ENCODE results near the gene POLL. TPM values are rescaled to one million over a fixed set of nuclear protein-coding genes. Genes with fewer than 3 reads are reported as not detected.

Gene POLL
- total and polyA plus RNA-seq, 7 experiments from 2014 or later: 16.4 to 65.8 (median 36.1) TPM

GRCh38 chr10:101576211-101576863 is 11.7 kb downstream of the POLL start:
- ATAC-seq: no peak
- intact Hi-C loops (cut with micrococcal nuclease): no loop called here
- POLR2A ChIA-PET: no interaction called here

GRCh38 chr10:101575580-101576210 is 12.4 kb downstream of the POLL start:
- peak overlapping the region in 2 of 9 donors; percentile 33 to 38 for H3K27ac Mint-ChIP-seq
- ChIA-PET POLR2A (no interaction called here), CTCF (interaction anchor here (0.7 kb wide), 1 partner anchor 795 kb away, joined by 4 read pairs; no protein-coding TSS in a partner anchor)
- Histone ChIP-seq H3K4me3 (ENCODE audit: low read length) (no peak overlapping the region), H3K27ac (ENCODE audit: low read depth, low read length) (no peak overlapping the region), H3K27me3 (ENCODE audit: control insufficient read depth in 2 of 2, insufficient read depth in 2 of 2, low read length in 2 of 2) (no peaks in the 10 kb centered on the region), H3K4me1 (ENCODE audit: control insufficient read depth in 2 of 2, insufficient read depth in 2 of 2, low read length in 2 of 2) (peaks cover under 1 to 3% of the 10 kb centered on the region in 2 donors), H3K9me3 (ENCODE audit: control insufficient read depth in 2 of 3, low read length in 3 of 3) (no peaks in the 10 kb centered on the region), H3K36me3 (ENCODE audit: control insufficient read depth in 2 of 3, insufficient read depth in 3 of 3, low read length in 3 of 3) (peaks cover 0 to 42% (median 0%) of the 10 kb centered on the region in 3 experiments)
- H3K9me3 Mint-ChIP-seq: peaks cover 0 to 2% (median 0%) of the 10 kb centered on the region in 11 donors
- intact Hi-C loops (cut with micrococcal nuclease): no loop called here
- peaks cover 0 to 13% (median 0%) of the 10 kb centered on the region in 5 donors for H3K36me3 Mint-ChIP-seq
- peaks cover 0 to 7% (median 0%) of the 10 kb centered on the region in 7 donors for H3K4me1 Mint-ChIP-seq
- no peaks in the 10 kb centered on the region for H3K27me3 Mint-ChIP-seq
- no peak for DNase-seq
- ATAC-seq: no peak
- H3K4me3 Mint-ChIP-seq: no peak overlapping the region

More at GRCh38 chr10:101576211-101576863, 11.7 kb downstream of the POLL start:
- no peaks in the 10 kb centered on the region for H3K4me1 ChIP-seq (ENCODE audit: control insufficient read depth in 2 of 2, insufficient read depth in 2 of 2, low read length in 2 of 2)
- DNase-seq: no peak
- no peak overlapping the region for H3K27ac ChIP-seq (ENCODE audit: low read depth, low read length)
- Mint-ChIP-seq H3K27me3 (no peaks in the 10 kb centered on the region), H3K4me1 (peaks cover 0 to 4% (median 0%) of the 10 kb centered on the region in 7 donors), H3K27ac (peak overlapping the region in 1 of 9 donors; percentile 33), H3K36me3 (peaks cover 0 to 13% (median 0%) of the 10 kb centered on the region in 5 donors), H3K9me3 (peaks cover 0 to 2% (median 0%) of the 10 kb centered on the region in 11 donors), H3K4me3 (no peak overlapping the region)
- no peak overlapping the region for H3K4me3 ChIP-seq (ENCODE audit: low read length)
- no peaks in the 10 kb centered on the region for H3K27me3 ChIP-seq (ENCODE audit: control insufficient read depth in 2 of 2, insufficient read depth in 2 of 2, low read length in 2 of 2)
- CTCF ChIA-PET: interaction anchor here (0.7 kb wide), 1 partner anchor 794 kb away, joined by 4 read pairs; no protein-coding TSS in a partner anchor
- H3K9me3 ChIP-seq (ENCODE audit: control insufficient read depth in 2 of 3, low read length in 3 of 3): no peaks in the 10 kb centered on the region
- H3K36me3 ChIP-seq (ENCODE audit: control insufficient read depth in 2 of 3, insufficient read depth in 3 of 3, low read length in 3 of 3): peaks cover 0 to 49% (median 0%) of the 10 kb centered on the region in 3 experiments

- ATAC-seq (no peak), DNase-seq (no peak)
- H3K9me3 ChIP-seq (ENCODE audit: control insufficient read depth in 2 of 3, low read length in 3 of 3): no peaks in the 10 kb centered on the region
- H3K36me3 Mint-ChIP-seq: peaks cover 0 to 13% (median 0%) of the 10 kb centered on the region in 5 donors
- peaks cover 0 to 2% (median 0%) of the 10 kb centered on the region in 11 donors for H3K9me3 Mint-ChIP-seq
- H3K4me1 ChIP-seq (ENCODE audit: control insufficient read depth in 2 of 2, insufficient read depth in 2 of 2, low read length in 2 of 2): peaks cover 4 to 7% of the 10 kb centered on the region in 2 donors
- peaks cover 0 to 36% (median 0%) of the 10 kb centered on the region in 3 experiments for H3K36me3 ChIP-seq (ENCODE audit: control insufficient read depth in 2 of 3, insufficient read depth in 3 of 3, low read length in 3 of 3)
- H3K27ac Mint-ChIP-seq: no peak overlapping the region
- CTCF ChIA-PET: no interaction called here
- no peak overlapping the region for H3K4me3 ChIP-seq (ENCODE audit: low read length)
- no peak overlapping the region for H3K27ac ChIP-seq (ENCODE audit: low read depth, low read length)
- intact Hi-C loops (cut with micrococcal nuclease): no loop called here
- H3K27me3 Mint-ChIP-seq: no peaks in the 10 kb centered on the region
- no peaks in the 10 kb centered on the region for H3K27me3 ChIP-seq (ENCODE audit: control insufficient read depth in 2 of 2, insufficient read depth in 2 of 2, low read length in 2 of 2)
- peaks cover 0 to 7% (median 0%) of the 10 kb centered on the region in 7 donors for H3K4me1 Mint-ChIP-seq
- POLR2A ChIA-PET: no interaction called here
- H3K4me3 Mint-ChIP-seq: peak overlapping the region in 1 of 10 donors; percentile 29
These were observed 13.0 kb downstream of the POLL start for GRCh38 chr10:101575091-101575490.

- CTCF ChIA-PET: no interaction called here
- Histone ChIP-seq H3K4me3 (ENCODE audit: low read length) (no peak overlapping the region), H3K27ac (ENCODE audit: low read depth, low read length) (no peak overlapping the region), H3K9me3 (ENCODE audit: control insufficient read depth in 2 of 3, low read length in 3 of 3) (no peaks in the 10 kb centered on the region), H3K36me3 (ENCODE audit: control insufficient read depth in 2 of 3, insufficient read depth in 3 of 3, low read length in 3 of 3) (peaks cover 0 to 27% (median 0%) of the 10 kb centered on the region in 3 experiments), H3K4me1 (ENCODE audit: control insufficient read depth in 2 of 2, insufficient read depth in 2 of 2, low read length in 2 of 2) (peaks cover 4 to 17% of the 10 kb centered on the region in 2 donors), H3K27me3 (ENCODE audit: control insufficient read depth in 2 of 2, insufficient read depth in 2 of 2, low read length in 2 of 2) (no peaks in the 10 kb centered on the region)
- ATAC-seq (no peak), DNase-seq (no peak)
- peaks cover 0 to 2% (median 0%) of the 10 kb centered on the region in 11 donors for H3K9me3 Mint-ChIP-seq
- peaks cover 0 to 13% (median 6%) of the 10 kb centered on the region in 7 donors for H3K4me1 Mint-ChIP-seq
- intact Hi-C loops (cut with micrococcal nuclease): loop anchor here in 1 of 2 donors (5.0 kb wide), 1 partner anchor 222 kb away; the partner anchor contains the start of gene BTRC
- H3K36me3 Mint-ChIP-seq: peaks cover 0 to 9% (median 0%) of the 10 kb centered on the region in 5 donors
- H3K27ac Mint-ChIP-seq: no peak overlapping the region
- POLR2A ChIA-PET: interaction anchor here (0.5 to 0.6 kb wide), 2 partner anchors 158 to 1731 kb away, joined by 3 to 4 read pairs; no protein-coding TSS in a partner anchor
- H3K27me3 Mint-ChIP-seq: peaks cover 0 to 8% (median 7%) of the 10 kb centered on the region in 5 donors
- no peak overlapping the region for H3K4me3 Mint-ChIP-seq
These were observed 13.9 kb downstream of the POLL start for GRCh38 chr10:101573885-101574753.

GRCh38 chr10:101572785-101573184 is 15.3 kb downstream of the POLL start:
- H3K36me3 ChIP-seq (ENCODE audit: control insufficient read depth in 2 of 3, insufficient read depth in 3 of 3, low read length in 3 of 3): peaks cover 0 to 13% (median 0%) of the 10 kb centered on the region in 3 experiments
- Mint-ChIP-seq H3K27me3 (peaks cover 8 to 22% (median 21%) of the 10 kb centered on the region in 5 donors), H3K4me1 (peaks cover 0 to 13% (median 6%) of the 10 kb centered on the region in 7 donors), H3K4me3 (no peak overlapping the region), H3K36me3 (peaks cover 0 to 6% (median 0%) of the 10 kb centered on the region in 5 donors), H3K27ac (no peak overlapping the region), H3K9me3 (peaks cover 0 to 2% (median 0%) of the 10 kb centered on the region in 11 donors)
- ATAC-seq (no peak), DNase-seq (no peak)
- intact Hi-C loops (cut with micrococcal nuclease): loop anchor here in 1 of 2 donors (5.0 kb wide), 1 partner anchor 220 kb away; the partner anchor contains the start of gene BTRC
- no peak overlapping the region for H3K27ac ChIP-seq (ENCODE audit: low read depth, low read length)
- H3K27me3 ChIP-seq (ENCODE audit: control insufficient read depth in 2 of 2, insufficient read depth in 2 of 2, low read length in 2 of 2): no peaks in the 10 kb centered on the region
- ChIA-PET CTCF (interaction anchor here (0.5 to 5.6 kb wide), 3 partner anchors 301 to 362 kb away, joined by 3 to 37 read pairs (median 3); no protein-coding TSS in a partner anchor), POLR2A (interaction anchor here (0.7 kb wide), 1 partner anchor 1029 kb away, joined by 3 read pairs; no protein-coding TSS in a partner anchor)
- no peak overlapping the region for H3K4me3 ChIP-seq (ENCODE audit: low read length)
- H3K9me3 ChIP-seq (ENCODE audit: control insufficient read depth in 2 of 3, low read length in 3 of 3): no peaks in the 10 kb centered on the region
- H3K4me1 ChIP-seq (ENCODE audit: control insufficient read depth in 2 of 2, insufficient read depth in 2 of 2, low read length in 2 of 2): peaks cover 4 to 17% of the 10 kb centered on the region in 2 donors

All from naive thymus-derived CD4-positive, alpha-beta T cell (primary cell).